NCI-H2029 treated with DMSO at 0.1 percent for 48 hours (cell line): ENCODE results near the gene C8A.

Source experiments
- DNase-seq: peaks from one replicate; lab custom pipeline; 2025; lab: John Stamatoyannopoulos, UW

C8A gene

DNA sequence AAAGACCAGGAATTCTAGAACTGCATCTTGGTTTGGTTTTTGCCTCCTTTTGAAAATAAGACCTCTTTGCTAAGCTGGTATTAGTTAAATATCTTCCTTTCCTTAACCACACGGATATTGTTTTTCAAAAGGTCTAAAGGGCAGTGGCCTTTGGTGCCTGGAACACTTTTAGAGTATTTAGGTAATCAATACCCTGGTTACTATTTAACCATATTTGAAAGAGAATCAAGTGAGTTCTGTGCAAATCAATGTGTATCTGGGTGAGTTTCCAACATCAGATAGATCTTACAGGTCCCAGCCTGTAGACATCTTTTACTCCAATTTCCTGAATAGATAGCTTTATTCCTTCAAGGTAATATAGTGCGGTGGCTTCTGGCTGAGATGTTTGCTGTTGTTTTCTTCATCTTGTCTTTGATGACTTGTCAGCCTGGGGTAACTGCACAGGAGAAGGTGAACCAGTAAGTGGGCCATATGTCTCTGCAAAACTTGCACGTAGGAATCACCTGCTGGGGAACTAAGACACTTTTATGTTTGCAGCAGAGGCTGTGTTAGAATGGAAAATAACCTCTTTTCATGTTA lies at the start of gene C8A:
TSS of gene C8A (plus strand) at position 277 of the 579 bp plus-strand sequence. CDS start at position 382, 105 bp downstream.
- no peak for DNase-seq

DNA sequence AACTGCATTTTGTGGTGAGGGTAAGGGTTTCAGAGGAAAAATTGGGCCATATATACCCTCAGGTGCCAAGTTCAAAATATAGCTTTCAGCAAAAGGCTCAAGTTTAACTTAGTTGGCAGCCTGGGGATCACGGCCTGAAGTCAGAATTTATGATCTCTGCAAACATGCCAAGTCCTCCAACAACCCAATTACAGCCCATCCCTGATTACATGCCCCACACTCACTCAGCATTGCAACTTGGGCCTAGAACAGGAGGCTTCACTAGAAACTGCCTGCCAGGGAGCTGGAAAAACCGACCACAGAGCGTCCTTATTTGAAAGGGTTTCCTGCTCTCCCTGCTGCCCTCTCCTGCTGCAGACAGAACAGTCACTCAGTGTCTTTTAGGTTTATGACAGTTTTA lies 47.8 kb upstream of the C8A start:
- DNase-seq = no peak

GRCh38 chr1:56808410-56808809 lies 46.2 kb upstream of the C8A start:
- DNase-seq = peak; percentile 19

DNA sequence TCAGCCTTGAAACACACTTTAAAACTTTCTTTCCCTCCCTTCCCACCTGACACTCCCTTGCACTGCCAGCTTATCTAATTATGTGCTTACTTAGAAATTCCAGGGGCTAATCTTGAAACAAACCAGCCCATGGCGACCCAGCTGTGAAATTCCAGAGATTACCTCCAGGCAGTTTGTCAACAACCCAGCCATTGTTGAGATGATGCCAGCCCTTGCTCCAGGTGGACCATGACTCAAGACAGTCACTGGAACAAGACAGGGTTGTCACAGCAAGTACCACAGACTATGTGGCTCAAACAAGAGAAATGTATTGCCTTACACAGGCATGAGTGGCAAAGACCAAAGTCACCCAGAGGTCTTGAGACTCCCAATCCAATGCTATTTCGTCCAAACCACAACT lies 43.3 kb upstream of the C8A start:
- DNase-seq = no peak

GRCh38 chr1:56814205-56814604 lies 40.4 kb upstream of the C8A start:
- no peak for DNase-seq

GRCh38 chr1:56816264-56816663 lies 38.3 kb upstream of the C8A start:
- no peak for DNase-seq

DNA sequence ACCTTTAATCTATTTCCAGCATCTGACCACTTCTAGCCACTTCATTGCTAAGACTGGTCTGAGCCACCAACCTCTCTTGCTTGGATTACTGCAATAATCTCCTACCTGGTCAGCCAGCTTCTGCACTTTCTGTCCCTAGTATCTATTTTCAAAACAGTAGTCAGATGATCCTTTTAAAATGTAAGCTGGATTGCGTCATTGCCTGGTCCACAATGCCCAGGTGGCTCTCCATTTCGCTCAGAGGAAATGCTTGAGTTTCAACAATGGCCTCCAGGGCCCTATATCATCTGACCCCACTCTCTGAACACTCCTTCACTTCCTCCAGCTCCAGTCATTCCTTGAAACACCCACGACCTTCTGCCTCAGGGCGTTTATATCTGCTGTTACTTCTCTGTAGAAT lies 37.7 kb upstream of the C8A start:
- peak; percentile 95 for DNase-seq

DNA sequence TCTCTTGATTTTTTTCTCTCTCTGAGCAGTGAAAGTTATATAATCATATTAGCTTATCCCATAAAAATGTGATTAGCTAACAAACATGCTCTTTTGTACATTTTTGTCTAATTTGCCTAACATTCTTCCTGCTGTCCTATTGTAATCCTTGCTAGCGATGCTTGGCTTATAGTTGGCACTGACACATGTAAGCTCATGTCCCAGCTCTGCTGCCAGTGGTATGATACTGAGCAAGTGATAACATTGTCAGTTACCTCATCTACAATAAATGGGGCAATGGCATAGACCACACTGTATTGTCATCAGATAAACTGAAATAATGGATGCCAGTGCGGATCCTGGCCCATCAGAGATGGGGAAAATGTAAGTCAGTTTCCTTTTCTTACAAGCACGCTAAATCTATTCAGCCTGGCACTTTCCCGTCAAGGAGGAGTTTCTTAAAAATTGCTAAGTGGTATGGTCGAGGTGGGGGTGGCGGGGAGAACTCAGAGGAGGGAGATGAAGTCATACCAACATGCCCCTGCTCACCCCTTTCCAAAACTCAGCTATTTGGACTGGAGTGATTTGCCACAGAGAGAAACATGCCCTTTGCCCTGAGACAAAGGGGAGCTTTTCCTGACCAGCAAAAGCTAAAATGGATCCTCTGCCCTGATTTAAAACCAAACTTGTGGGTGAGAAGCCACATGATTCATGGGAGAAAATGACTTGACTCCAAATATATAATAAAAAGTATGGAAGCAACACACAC lies 36.7 kb upstream of the C8A start:
- DNase-seq = no peak

- DNase-seq = peak; percentile 73
These were observed 35.2 kb upstream of the C8A start, which contains the start of gene FYB2 for GRCh38 chr1:56819387-56819899. Gene FYB2 (minus strand): TSS chr1:56819404. CDS start chr1:56819290, 114 bp downstream.

DNA sequence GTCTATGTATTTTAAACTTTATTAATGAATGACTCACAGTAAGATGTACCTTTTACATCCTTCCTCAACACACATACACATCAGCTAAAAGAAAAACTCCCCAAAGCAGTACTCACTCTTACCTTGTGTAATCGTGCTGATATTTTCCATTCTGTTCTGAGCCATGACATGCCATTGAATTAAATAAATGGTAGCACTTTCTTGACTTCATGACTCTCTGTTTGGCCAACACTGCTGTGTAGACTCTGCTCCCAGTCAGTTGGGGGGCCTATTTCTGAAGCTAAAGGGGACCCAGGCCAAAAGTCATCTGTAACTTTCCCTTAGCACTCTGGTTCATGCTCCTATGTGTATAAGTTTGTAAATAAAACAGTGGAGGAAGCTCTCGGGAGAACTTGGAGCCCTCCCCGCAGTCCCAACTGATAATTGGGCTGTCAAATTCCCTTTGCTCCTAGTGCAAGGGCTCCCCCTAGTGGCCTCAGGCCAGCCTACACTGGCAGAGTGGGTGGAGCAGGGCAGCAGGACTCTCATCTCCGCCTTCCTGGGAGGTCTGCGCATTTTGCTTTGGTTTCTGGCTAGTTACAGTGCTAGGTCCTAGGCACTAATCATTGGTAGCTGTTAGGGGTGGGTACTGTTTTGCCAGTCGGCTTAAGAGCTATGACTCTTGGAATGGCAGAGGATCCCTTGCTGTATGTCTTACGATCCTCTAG lies 33.7 kb upstream of the C8A start:
- DNase-seq = peak; percentile 97

DNA sequence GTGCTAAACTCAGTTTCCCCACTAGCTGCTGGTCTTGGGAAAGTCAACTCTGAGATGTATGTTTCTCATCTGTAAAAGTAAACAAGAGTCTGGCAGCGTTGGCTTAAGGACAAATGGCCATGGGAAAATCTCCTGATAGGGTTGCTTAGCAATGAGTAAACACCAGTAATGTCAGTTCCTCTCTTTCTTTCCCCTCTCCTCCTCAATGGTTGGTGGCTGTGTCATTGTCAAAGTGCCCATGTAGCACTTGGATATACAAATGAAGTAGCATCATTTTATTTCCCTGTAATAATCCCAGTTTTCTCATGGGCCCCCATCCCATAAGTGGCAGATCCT lies 33.2 kb upstream of the C8A start:
- DNase-seq = peak; percentile 95

DNA sequence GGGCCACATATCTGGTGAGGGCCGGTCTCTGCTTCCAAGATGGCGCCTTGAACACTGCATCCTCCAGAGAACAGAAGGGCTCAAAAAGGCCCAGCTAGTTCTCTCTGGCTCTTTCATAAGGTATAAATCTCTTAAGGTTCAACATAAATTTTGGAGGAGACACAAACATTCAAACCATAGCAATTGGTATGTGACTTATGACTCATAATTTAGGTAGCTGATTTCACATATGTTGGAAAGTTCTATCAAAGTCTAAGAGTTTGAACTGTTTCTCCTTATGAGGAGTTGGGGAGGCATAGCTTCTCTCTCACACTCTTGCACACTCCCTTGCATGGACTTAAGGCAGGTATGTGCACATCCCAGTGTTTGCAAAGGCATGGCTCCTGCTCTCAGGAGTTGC lies 30.3 kb upstream of the C8A start:
- no peak for DNase-seq

DNA sequence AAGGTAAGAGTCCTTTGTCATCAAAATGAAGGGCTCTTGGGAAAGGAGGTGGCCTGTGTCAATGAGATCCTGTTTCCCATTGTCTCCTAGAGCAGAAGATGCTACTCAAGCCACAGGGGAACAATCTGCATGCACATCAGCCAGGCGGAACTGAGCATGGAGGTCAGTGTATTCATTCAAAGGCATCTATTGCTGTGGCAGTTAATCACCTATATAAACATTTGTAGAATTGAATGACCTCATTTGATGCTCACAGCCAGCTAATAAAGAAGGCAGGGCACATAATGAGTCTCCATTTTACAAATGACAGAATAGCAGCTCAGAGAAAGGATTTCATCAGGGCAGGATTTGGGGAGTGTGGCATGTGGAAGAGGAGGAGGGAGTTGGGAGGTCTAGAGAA lies 29.7 kb upstream of the C8A start:
- peak; percentile 100 for DNase-seq

- no peak for DNase-seq
These were observed 29.2 kb upstream of the C8A start for GRCh38 chr1:56825436-56825835.

- no peak for DNase-seq
These were observed 26.9 kb upstream of the C8A start for GRCh38 chr1:56827711-56828110.

GRCh38 chr1:56830052-56830451 lies 24.5 kb upstream of the C8A start:
- DNase-seq = no peak

GRCh38 chr1:56831871-56832693 lies 22.5 kb upstream of the C8A start:
- DNase-seq = peak; percentile 92

GRCh38 chr1:56833088-56833487 lies 21.5 kb upstream of the C8A start:
- no peak for DNase-seq

GRCh38 chr1:56834137-56834900 lies 20.3 kb upstream of the C8A start:
- no peak for DNase-seq

GRCh38 chr1:56835657-56836056 lies 18.9 kb upstream of the C8A start:
- DNase-seq = no peak

DNA sequence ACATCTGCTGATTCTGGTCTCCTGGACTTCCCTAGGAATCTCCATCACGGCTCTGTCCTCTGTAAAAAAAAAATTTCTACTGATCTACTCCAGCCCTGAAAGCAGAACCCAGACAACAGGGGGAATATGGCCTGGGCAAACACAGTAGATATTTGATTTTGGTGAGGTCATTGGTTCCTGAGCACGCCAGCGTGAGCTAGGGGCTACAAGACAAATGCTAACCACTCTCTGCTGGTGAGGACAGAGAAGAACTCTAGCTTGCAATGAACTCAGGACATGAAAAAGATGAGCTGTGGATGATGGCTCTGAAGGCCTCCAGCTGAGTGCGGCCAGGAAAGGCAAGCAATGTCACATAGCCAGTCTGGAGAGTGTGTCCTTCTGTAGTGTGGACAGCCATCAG lies 18.2 kb upstream of the C8A start:
- no peak for DNase-seq
